Activated T-cell treated with anti-CD3 and anti-CD28 coated beads, Interleukin-2, amount 50 U/mL, for 48 hours (primary cell): Measurements from ENCODE around the gene CRYBA4.
A peak's percentile ranks its signal among the peaks of the same experiment; 100 is the strongest.

Experiments
- DNase-seq, 2 experiments: peaks; one replicate each; pipeline ENCODE4 v3.0.0-alpha.2; 2020

Gene CRYBA4

GRCh38 chr22:26662160-26662559 is 40.4 kb downstream of the CRYBA4 start:
- DNase-seq, result no peak

GRCh38 chr22:26663374-26663923 is 41.7 kb downstream of the CRYBA4 start:
- DNase-seq, result no peak

GRCh38 chr22:26665813-26666231 is 44.1 kb downstream of the CRYBA4 start:
- no peak for DNase-seq

- no peak for DNase-seq
Measured at GRCh38 chr22:26667140-26667539, 45.4 kb downstream of the CRYBA4 start.

GRCh38 chr22:26669060-26669481 is 47.3 kb downstream of the CRYBA4 start:
- DNase-seq, result peak in 1 of 2 experiments; percentile 53

GRCh38 chr22:26670459-26670858 is 48.7 kb downstream of the CRYBA4 start:
- no peak for DNase-seq

- peak; percentile 80 to 81 for DNase-seq
Measured at GRCh38 chr22:26671317-26672059, 49.7 kb downstream of the CRYBA4 start.

GRCh38 chr22:26672060-26672471 is 50.3 kb downstream of the CRYBA4 start:
- DNase-seq, result peak in 1 of 2 experiments; percentile 55

- DNase-seq, result peak; percentile 92 to 95
Measured at GRCh38 chr22:26672590-26673468, 51.1 kb downstream of the CRYBA4 start.

- DNase-seq, result peak; percentile 51 to 61
Measured at GRCh38 chr22:26673486-26673885, 51.7 kb downstream of the CRYBA4 start.

- peak in 1 of 2 experiments; percentile 37 for DNase-seq
Measured at GRCh38 chr22:26674211-26675190, 52.7 kb downstream of the CRYBA4 start.

GRCh38 chr22:26675687-26676268 is 54.0 kb downstream of the CRYBA4 start:
- DNase-seq, result no peak

GRCh38 chr22:26677217-26677616 is 55.5 kb downstream of the CRYBA4 start:
- DNase-seq, result no peak

- peak; percentile 86 to 87 for DNase-seq
Measured at GRCh38 chr22:26679003-26679629, 57.4 kb downstream of the CRYBA4 start.
